ENCODE data around the gene DDO. TPM values are rescaled to one million over a fixed set of nuclear protein-coding genes. Genes with fewer than 3 reads are reported as not detected.

DDO gene
- total RNA-seq, 1 donor from 2014 or later: 0.29 TPM

DNA sequence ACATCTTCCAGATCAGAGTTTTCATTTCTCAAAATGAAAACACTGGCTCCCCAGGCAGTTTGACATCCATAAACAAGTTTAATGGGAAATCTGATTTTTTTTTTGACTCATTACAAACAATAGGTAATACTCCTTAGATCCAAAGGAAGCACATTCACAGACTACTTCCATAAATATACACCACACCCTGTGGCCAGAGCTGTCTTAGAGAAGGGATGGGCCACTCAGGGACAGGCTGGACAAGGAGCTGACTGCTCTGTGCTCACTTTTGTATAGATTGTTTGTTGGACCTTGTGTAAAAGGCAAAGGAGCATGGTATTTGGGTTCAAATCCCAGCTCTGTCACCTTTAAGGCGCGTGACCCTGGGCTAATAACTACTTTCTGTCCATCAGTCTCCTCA lies 12.8 kb upstream of the DDO start:
- TF ChIP-seq, protein P1, sequence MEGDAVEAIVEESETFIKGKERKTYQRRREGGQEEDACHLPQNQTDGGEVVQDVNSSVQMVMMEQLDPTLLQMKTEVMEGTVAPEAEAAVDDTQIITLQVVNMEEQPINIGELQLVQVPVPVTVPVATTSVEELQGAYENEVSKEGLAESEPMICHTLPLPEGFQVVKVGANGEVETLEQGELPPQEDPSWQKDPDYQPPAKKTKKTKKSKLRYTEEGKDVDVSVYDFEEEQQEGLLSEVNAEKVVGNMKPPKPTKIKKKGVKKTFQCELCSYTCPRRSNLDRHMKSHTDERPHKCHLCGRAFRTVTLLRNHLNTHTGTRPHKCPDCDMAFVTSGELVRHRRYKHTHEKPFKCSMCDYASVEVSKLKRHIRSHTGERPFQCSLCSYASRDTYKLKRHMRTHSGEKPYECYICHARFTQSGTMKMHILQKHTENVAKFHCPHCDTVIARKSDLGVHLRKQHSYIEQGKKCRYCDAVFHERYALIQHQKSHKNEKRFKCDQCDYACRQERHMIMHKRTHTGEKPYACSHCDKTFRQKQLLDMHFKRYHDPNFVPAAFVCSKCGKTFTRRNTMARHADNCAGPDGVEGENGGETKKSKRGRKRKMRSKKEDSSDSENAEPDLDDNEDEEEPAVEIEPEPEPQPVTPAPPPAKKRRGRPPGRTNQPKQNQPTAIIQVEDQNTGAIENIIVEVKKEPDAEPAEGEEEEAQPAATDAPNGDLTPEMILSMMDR (IDR thresholded peaks at IDR 0.05; ENCODE audit: insufficient read depth, low read length, poor library complexity, severe bottlenecking): no peak
- no peak overlapping the region for H3K4me3 ChIP-seq (ENCODE audit: low read depth, low read length)
- DNase-seq (ENCODE audit: low read depth): no peak
- no peaks in the 10 kb centered on the region for H3K36me3 ChIP-seq (ENCODE audit: control insufficient read depth, insufficient read depth, low read length)
- H3K27me3 ChIP-seq (ENCODE audit: control insufficient read depth, insufficient read depth, low read length): peaks cover 2% of the 10 kb centered on the region

DNA sequence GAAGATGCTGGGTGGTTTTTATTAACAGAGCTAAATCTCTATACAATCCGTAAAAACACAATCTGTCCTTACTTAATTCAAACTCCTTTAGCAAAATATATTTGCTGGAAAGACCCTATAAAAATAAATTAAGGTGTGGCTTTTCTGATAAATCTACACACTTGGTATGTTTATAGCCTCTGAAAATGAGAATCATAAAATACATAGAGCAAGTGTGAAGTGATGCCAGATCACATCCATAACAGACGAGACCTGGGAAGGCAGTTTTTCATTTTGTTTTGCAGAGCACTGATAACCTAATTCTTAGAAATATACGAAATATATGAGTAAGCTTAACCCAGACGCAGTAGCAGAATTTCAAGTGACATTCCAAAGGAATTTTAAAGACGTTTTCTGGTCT lies 10.4 kb upstream of the DDO start:
- H3K4me3 ChIP-seq (ENCODE audit: low read depth, low read length): no peak overlapping the region
- TF ChIP-seq, protein P1 (IDR thresholded peaks at IDR 0.05; ENCODE audit: insufficient read depth, low read length, poor library complexity, severe bottlenecking): no peak
- DNase-seq (ENCODE audit: low read depth): no peak
- no peaks in the 10 kb centered on the region for H3K36me3 ChIP-seq (ENCODE audit: control insufficient read depth, insufficient read depth, low read length)
- H3K27me3 ChIP-seq (ENCODE audit: control insufficient read depth, insufficient read depth, low read length): peaks cover 2% of the 10 kb centered on the region

DNA sequence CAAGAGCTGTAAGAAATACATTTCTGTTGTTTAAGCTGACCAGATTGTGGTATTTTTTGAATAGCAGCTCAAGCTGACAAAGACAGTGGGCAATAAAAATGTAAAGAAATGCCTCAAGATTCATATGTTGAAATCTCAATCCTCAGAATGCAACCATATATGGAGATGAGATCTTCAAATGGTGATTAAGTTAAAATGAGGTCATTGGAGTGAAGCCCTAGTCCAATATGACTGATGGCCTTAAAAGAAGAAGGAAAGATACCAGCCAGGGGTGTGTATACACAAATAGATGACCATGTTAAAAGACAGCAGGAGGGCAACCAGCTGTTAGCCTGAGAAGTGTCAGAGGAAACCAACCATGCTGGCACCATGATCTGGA lies 7.1 kb upstream of the DDO start:
- Histone ChIP-seq H3K4me3 (ENCODE audit: low read depth, low read length) (no peak overlapping the region), H3K27me3 (ENCODE audit: control insufficient read depth, insufficient read depth, low read length) (no peaks in the 10 kb centered on the region), H3K36me3 (ENCODE audit: control insufficient read depth, insufficient read depth, low read length) (no peaks in the 10 kb centered on the region)
- no peak for DNase-seq (ENCODE audit: low read depth)
- TF ChIP-seq, protein P1 (IDR thresholded peaks at IDR 0.05; ENCODE audit: insufficient read depth, low read length, poor library complexity, severe bottlenecking): no peak

DNA sequence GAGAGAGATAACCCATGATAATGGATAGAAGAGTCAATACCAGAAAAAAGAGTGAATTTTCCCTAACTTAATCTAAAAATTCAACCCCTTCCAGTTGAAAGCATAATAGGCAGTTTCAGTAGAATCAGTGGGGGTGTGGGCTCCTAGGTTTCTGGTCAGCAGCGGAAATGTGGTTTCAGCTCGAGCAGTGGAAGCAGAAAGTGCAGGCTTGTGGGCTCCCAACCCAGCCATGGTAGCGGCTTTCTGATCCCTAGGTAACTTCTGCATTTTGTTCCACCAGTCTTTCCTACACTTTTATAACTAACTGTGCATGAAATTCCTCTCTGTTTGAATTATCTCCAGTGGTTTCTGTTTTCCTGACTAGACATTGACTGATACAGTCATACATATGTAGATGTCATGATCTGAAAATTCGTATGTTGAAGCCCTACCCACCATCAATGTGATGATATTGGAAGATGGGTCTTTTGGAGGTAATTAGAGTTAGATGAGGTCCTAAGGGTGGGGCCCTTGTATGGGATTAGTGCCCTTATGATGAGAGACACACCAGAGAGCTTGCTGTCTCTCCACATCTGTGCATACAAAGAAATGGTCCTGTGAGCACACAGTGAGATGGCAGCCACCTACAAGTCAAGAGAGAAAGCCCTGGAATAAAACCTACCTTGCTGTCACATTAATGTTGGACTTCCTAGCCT lies 6.5 kb upstream of the DDO start:
- no peaks in the 10 kb centered on the region for H3K27me3 ChIP-seq (ENCODE audit: control insufficient read depth, insufficient read depth, low read length)
- DNase-seq (ENCODE audit: low read depth): no peak
- no peaks in the 10 kb centered on the region for H3K36me3 ChIP-seq (ENCODE audit: control insufficient read depth, insufficient read depth, low read length)
- TF ChIP-seq, protein P1 (IDR thresholded peaks at IDR 0.05; ENCODE audit: insufficient read depth, low read length, poor library complexity, severe bottlenecking): no peak
- no peak overlapping the region for H3K4me3 ChIP-seq (ENCODE audit: low read depth, low read length)

DNA sequence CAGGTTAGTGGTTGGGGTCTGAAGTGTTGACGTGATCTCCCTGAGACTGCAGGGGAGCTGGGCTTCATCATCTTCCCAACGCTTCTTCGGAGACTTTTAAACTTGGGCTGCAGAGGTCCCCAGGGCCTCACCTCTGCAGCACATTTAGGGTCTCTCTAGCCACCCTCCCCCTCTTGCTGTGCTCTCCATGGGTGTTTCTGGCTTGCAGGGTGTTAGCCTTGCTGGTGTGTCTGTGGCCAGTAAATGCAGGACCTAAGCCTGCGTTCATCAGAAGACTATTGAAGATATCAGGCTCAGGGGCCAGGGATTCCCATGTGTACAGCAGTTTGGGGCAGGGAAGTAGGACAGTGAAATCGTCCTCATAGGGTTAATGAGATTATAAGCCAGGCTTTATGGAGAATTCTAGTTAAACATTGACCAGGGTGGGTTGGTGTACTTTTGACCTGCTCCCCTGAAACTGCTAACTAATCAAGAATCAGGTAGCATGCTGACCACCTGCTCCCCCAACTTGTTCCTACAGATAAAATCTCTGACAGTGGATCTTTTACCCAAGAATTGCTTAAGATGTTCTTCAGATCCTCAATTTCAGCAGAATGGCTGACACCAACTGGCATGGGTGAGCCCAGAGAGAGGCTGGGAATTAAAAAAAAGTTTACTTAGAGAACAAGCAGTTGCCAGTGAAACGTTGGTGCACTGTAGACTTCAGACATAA lies 3.8 kb upstream of the DDO start:
- H3K36me3 ChIP-seq (ENCODE audit: control insufficient read depth, insufficient read depth, low read length): no peaks in the 10 kb centered on the region
- no peaks in the 10 kb centered on the region for H3K27me3 ChIP-seq (ENCODE audit: control insufficient read depth, insufficient read depth, low read length)
- TF ChIP-seq, protein P1 (IDR thresholded peaks at IDR 0.05; ENCODE audit: insufficient read depth, low read length, poor library complexity, severe bottlenecking): no peak
- no peak overlapping the region for H3K4me3 ChIP-seq (ENCODE audit: low read depth, low read length)
- DNase-seq (ENCODE audit: low read depth): no peak
